Epidermal melanocyte (primary cell): ENCODE measurements around the gene IGFBP2.

ENCODE experiments used
- DNase-seq: peaks from one replicate; pipeline ENCODE4 v3.0.0; 2011; ENCODE audit warnings: low spot score; ENCODE audit not compliant: insufficient read length

The IGFBP2 gene

DNA sequence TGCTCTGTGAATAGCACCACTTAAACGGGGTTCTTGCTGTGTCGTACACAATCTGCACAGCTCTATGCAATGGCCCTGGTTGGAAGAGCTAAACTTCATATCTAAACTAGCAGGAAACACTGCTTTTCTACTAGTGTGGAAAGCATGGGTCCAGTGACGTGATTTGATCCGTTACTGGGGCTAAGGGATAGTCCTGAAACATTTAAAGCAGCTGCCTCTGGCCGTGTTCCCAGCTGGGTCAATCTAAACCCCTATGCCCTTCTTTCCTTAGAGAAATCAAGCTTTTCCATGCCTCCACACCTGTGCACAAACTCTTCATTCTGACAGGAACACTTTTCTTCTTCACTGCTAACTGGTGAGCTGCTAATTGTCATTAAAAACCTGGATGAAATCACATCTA, 67.6 kb downstream of the IGFBP2 start:
- DNase-seq, result no peak

GRCh38 chr2:216701544-216701943, 68.3 kb downstream of the IGFBP2 start:
- no peak for DNase-seq

DNA sequence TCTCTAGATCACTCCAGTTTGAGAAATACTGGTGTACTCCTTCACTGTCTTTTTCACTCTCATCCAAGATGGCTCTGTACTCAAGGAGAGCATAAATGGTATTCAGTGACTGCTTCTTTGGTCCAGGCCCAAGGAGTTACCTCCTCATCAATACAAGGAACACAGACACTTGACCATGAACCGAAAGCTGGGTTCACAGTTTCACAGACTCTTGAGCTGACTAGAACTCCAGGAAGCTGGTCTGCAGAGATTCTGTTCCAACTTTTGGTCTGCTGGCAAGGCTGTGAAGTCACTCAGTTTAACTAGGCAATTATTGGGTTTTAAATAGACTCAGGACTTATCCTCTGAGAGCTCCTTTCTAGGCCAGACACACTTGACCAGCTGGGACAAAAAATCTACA, 69.5 kb downstream of the IGFBP2 start:
- no peak for DNase-seq

GRCh38 chr2:216710551-216711301, 77.5 kb downstream of the IGFBP2 start:
- no peak for DNase-seq

- no peak for DNase-seq
Measured at GRCh38 chr2:216711348-216711747, 78.1 kb downstream of the IGFBP2 start.

- peak; percentile 61 for DNase-seq
Measured at GRCh38 chr2:216713691-216714336, 80.6 kb downstream of the IGFBP2 start.
